ENCODE data around the gene AGMO.

DNA sequence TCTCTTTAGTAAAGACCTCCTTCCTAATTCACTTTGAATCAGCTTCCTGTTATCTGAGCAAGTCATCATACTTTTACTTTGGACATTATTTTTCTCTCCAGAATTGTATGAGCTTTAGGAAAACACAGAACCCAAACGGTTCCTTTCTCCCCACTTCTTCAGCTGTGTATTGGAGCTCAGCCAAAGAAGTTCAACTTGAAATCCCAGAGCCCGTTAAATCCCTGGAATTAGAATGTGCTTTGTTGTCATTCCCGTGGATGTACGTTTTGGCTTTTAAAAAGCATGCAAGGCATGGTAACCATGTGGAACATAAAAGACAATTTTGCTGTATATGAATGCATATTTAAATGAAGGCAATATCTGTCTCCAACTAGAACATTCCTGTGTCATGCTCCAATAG is 46.6 kb downstream of the AGMO start:
- TF ChIP-seq POLR2A (IDR thresholded peaks at IDR 0.05) = no peak
- TF ChIP-seq, protein P1, sequence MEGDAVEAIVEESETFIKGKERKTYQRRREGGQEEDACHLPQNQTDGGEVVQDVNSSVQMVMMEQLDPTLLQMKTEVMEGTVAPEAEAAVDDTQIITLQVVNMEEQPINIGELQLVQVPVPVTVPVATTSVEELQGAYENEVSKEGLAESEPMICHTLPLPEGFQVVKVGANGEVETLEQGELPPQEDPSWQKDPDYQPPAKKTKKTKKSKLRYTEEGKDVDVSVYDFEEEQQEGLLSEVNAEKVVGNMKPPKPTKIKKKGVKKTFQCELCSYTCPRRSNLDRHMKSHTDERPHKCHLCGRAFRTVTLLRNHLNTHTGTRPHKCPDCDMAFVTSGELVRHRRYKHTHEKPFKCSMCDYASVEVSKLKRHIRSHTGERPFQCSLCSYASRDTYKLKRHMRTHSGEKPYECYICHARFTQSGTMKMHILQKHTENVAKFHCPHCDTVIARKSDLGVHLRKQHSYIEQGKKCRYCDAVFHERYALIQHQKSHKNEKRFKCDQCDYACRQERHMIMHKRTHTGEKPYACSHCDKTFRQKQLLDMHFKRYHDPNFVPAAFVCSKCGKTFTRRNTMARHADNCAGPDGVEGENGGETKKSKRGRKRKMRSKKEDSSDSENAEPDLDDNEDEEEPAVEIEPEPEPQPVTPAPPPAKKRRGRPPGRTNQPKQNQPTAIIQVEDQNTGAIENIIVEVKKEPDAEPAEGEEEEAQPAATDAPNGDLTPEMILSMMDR (IDR thresholded peaks at IDR 0.05 in 4 of 5, conservative IDR thresholded peaks at IDR 0.05 in 1 of 5) = no peak
